ENCODE data around the gene ABTB1.

Gene ABTB1

GRCh38 chr3:127729556-127730056 is 56.9 kb downstream of the ABTB1 start:
- Histone ChIP-seq H3K36me3 (no peaks in the 10 kb centered on the region), H3K4me3 (peak overlapping the region in 1 of 10 experiments; percentile 37; a peak in 1 of 20 replicates), H3K4me1 (peaks cover 22 to 87% (median 45%) of the 10 kb centered on the region in 10 experiments), H3K27me3 (no peaks in the 10 kb centered on the region), H3K27ac (peak overlapping the region in 10 of 11 experiments; percentile 25 to 85 (median 72); a peak in 17 of 22 replicates), H3K9ac (peak overlapping the region in 6 of 11 experiments; percentile 40 to 69 (median 56); a peak in 10 of 22 replicates), H3K9me3 (replicated peaks in 1 of 11) (peaks cover 0 to 36% (median 4%) of the 10 kb centered on the region in 11 experiments; a peak in 9 of 22 replicates), H4K20me1 (no peaks in the 10 kb centered on the region), H3K4me2 (peak overlapping the region; percentile 19 to 98 (median 75); a peak in 20 of 22 replicates)
- peak in 7 of 11 experiments; percentile 43 to 86 (median 77); a peak in 12 of 22 replicates for TF ChIP-seq Cebpa-rat (IDR thresholded peaks at IDR 0.05)

- no peaks in the 10 kb centered on the region for H3K36me3 ChIP-seq
- peaks cover 0 to 30% (median 4%) of the 10 kb centered on the region in 11 experiments; a peak in 8 of 22 replicates for H3K9me3 ChIP-seq (replicated peaks in 1 of 11)
- no peaks in the 10 kb centered on the region for H4K20me1 ChIP-seq
- peak overlapping the region in 6 of 11 experiments; percentile 40 to 69 (median 56); a peak in 11 of 22 replicates for H3K9ac ChIP-seq
- H3K4me1 ChIP-seq, result peaks cover 28 to 90% (median 51%) of the 10 kb centered on the region in 10 experiments
- H3K4me3 ChIP-seq, result 0 out of 20 replicates have a peak overlapping the region, but pooled peaks of 1 of the 10 experiments have one; percentile 37
- H3K27ac ChIP-seq, result peak overlapping the region in 10 of 11 experiments; percentile 25 to 85 (median 68); a peak in 17 of 22 replicates
- H3K27me3 ChIP-seq, result no peaks in the 10 kb centered on the region
- no peak for TF ChIP-seq Cebpa-rat (IDR thresholded peaks at IDR 0.05)
- peak overlapping the region in 9 of 11 experiments; percentile 19 to 98 (median 80); a peak in 17 of 22 replicates for H3K4me2 ChIP-seq
Measured at GRCh38 chr3:127730171-127730570, 57.4 kb downstream of the ABTB1 start.
